Neural progenitor cell (in vitro differentiated cells): ENCODE results near the gene CIRBP.
"Not testable (repeated sequence)": the region's sequence is repeated elsewhere in the genome, so short reads cannot be mapped to it uniquely, and the experiment has no call there.

Experiments
- CTCF ChIP-seq: fragments of 200-600 bp; sonication (generic); IDR thresholded peaks from 2 replicates; pipeline ENCODE4 v1.5.1; 2017; ENCODE audit warnings: antibody characterized with exemption, mild to moderate bottlenecking
- EZH2 ChIP-seq: fragments of 200-600 bp; sonication (generic); IDR thresholded peaks from 2 replicates; pipeline ENCODE4 v1.6.1; 2017; ENCODE audit warnings: antibody characterized with exemption, mild to moderate bottlenecking, moderate library complexity
- EZH2phosphoT487 ChIP-seq: fragments of 200-600 bp; sonication (generic); IDR thresholded peaks from 2 replicates; pipeline ENCODE4 v1.6.1; 2017; ENCODE audit warnings: antibody characterized with exemption

GRCh38 chr19:1246265-1247087 is 22.7 kb upstream of the CIRBP start:
- TF ChIP-seq CTCF, EZH2, EZH2phosphoT487: not testable (repeated sequence)
